Fibroblast of gingiva (primary cell): ENCODE measurements around the gene AGPAT1.
A peak's percentile ranks its signal among the peaks of the same experiment; 100 is the strongest.
"Not testable (repeated sequence)": the region's sequence is repeated elsewhere in the genome, so short reads cannot be mapped to it uniquely, and the experiment has no call there.

Experiments used
- DNase-seq: peaks from one replicate; pipeline ENCODE4 v3.0.0-alpha.2; 2011; ENCODE audit warnings: low read depth

AGPAT1 gene

DNA sequence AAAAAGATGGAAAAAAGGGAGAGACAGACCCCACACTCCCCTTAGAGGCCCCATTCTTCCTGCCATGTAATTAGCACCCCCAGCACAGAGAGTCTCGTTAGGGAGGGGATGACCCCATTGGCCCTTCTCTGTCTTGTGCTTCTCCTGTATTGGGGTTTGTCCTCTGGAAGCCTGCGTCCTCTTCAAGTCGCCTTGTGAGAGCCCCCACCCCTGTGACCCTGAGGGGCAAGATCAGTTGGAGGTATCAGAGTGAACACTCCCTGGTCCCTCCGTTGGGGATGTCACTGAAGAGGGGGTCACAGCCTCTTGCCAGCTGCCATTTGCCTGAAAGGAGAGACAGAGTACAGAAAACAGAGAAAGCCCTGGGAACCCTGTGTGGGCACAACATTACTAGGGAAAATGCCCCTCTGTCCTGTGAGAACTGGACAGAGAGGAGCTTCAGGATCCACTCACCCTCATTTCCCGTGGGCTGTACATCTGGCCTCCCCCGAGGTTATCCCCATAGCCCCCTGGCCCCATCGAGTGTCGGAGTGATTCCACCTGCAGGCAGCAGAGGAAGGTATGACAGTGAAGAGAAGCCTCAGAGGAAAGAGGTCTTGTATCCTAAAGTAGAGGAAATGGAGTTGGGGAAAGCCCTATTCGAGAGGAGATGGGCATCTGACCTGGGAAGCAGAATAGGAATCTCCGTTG lies 10.4 kb upstream of the AGPAT1 start:
- DNase-seq = not testable (repeated sequence)

DNA sequence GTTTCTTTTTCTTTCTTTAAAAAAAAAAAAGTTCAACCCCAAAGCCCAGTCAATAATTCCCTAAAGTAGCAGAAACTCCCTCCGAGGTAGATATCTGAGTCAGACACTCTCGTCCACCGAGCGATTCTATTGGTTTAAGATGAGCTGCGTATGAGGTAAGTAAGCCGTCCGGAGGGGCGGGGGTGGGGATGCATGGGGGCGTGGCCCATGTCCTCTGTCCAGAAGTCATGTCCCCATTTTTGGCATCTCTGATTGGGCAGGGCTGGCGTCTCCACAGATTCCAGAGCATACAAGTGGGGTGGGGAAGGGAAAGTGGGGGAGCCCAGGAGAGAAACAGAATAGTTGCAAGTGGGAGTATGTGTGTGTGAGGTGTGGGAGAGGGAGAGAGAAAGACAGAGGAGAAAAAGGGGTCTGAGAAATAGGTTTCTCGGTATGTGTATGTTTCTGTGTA lies 9.8 kb upstream of the AGPAT1 start:
- DNase-seq = peak; percentile 89

- DNase-seq = no peak
These were observed 8.3 kb upstream of the AGPAT1 start, which contains the start of gene AGER for GRCh38 chr6:32184084-32184640. Gene AGER (minus strand): TSS chr6:32184253. CDS start chr6:32184222, 31 bp downstream.

DNA sequence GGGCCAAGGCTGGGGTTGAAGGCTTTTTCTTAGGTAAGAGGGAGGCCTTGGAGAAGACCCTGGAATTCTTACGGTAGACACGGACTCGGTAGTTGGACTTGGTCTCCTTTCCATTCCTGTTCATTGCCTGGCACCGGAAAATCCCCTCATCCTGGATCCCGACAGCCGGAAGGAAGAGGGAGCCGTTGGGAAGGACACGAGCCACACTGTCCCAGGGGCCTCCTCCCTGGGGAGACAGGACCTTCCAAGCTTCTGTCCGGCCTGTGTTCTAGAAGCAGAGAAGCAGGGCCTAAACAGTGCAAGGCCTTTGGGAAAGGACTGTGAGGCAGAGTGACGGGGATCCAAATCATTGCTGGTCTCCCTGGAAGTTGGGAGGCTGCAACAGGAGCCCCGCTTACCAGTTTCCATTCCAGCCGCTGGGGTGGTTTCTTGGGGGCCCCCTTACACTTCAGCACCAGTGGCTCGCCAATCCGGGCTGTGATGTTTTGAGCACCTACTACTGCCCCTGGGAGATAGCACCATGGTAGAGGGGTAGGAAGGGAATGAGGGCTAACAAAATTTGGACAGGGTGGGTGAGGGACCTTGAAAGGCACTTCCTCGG lies 7.7 kb upstream of the AGPAT1 start:
- DNase-seq = no peak

DNA sequence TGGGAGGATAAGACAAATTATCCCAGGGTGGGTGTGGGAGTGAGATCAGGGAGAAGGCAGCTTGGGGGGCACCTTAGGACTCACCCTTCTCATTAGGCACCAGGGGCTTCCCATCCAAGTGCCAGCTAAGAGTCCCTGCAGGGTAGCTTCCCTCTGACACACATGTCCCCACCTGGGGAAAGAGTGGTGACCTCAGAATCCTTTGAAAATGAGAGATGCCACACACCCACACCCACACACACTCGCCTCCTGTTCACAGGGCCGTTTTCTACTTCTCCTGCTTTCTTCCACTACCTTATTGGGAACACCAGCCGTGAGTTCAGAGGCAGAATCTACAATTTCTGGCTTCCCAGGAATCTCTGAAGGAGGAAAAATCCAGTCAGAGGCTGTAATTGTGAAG lies 7.1 kb upstream of the AGPAT1 start:
- no peak for DNase-seq

GRCh38 chr6:32182555-32182981 lies 6.7 kb upstream of the AGPAT1 start:
- DNase-seq = no peak

GRCh38 chr6:32181915-32182529 lies 6.1 kb upstream of the AGPAT1 start:
- DNase-seq = no peak

DNA sequence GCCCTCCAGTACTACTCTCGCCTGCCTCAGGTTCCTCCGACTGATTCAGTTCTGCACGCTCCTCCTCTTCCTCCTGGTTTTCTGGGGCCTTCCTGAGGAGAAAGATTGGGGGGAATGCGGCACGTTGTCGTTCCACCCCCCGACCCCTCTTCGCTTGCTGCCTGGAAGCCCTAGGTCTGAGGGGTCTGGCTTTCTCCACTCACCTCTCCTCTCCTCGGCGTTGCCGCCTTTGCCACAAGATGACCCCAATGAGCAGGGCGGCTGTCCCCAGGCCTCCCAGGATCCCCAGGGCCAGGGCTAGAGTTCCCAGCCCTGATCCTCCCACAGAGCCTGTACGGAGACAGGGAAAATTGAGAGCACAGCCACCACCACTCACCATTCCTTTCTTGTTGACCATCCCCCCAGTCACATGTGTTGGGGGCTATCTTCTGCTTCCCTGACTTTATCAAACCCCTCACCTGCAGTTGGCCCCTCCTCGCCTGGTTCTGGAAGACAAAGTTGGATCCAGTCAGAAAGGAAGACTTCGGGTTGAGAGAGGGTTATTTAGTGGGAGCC lies 5.3 kb upstream of the AGPAT1 start:
- no peak for DNase-seq

- DNase-seq = no peak
These were observed 4.0 kb upstream of the AGPAT1 start for GRCh38 chr6:32179766-32180405.

DNA sequence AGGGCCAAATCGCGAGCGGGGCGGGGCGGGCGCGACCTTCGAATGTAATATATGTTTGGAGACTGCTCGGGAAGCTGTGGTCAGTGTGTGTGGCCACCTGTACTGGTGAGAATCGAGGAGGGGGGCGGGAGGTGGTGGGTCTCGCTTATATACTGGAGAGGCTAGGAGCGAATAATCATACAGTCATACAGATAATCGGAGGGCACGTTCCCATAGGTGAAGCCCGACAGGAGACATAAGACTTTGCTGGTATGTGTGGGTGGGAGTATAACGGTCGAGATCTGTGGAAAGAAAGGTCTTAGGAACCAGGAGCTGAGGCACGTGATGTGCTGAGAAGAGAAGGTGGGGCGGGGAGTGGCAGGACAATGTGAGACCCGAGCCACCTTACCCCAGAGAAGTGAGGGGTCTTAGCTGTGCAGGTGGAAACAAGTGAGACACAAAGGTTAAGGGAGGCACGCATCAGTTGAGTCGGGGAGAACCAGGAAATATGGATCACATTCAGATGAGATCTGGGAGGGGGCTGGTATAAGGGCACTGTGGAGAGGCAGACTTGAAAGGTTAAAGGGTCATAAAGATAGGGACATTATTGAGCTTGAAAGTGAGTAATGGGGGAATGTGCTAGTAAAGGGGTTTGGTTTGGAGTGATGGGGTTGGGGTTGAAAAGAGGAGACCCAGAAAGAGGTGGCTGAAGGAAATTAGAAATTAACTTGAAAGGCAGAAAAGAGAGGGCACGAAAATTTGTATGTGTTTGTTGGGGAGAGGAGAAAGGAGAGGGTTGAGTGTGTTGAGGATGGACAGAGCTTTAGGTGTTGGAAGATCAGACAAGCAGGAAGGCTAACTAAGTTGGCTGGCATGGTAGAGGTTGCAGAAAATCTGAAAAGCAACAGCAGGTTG lies 2.9 kb upstream of the AGPAT1 start:
- DNase-seq = no peak

DNA sequence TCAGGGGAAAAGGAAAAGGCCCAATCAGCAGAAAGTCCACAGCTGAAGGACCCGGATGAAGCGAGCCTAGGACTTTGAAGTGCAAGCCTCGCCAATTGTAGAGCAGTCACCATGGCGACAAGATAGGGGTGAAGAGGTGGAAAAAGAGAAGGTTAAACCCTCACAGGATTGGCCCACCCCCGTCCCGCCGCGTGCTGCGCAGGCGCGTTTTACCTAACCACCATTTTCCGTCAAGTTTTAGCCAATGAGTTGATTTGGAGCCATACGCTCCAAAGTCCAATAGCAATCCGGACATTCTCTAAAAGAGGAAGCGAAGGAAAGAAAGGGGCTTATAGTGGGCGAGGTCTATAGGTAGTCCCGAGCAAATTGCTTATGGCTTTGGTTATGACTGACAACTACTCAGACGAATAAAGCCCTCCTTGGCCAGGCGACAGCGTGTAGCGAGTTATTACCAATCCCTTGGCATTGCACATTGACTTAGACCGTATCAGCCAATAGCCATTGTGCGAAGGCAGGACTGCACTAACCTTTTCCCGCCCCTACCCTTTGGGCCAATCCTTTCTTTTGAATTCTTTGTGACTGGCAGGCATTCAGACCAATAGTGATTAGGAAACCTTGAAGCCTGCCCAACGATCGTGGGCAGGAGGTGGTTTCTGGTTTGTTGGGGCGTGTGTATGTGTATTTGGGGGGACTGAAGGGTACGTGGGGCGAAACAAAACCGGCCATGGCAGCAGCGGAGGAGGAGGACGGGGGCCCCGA lies 2.1 kb upstream of the AGPAT1 start, which contains the start of gene RNF5:
RNF5 (plus strand) TSS at position 618 of the 759 bp plus-strand sequence; CDS start at position 725, 107 bp downstream.
- DNase-seq = peak; percentile 100

DNA sequence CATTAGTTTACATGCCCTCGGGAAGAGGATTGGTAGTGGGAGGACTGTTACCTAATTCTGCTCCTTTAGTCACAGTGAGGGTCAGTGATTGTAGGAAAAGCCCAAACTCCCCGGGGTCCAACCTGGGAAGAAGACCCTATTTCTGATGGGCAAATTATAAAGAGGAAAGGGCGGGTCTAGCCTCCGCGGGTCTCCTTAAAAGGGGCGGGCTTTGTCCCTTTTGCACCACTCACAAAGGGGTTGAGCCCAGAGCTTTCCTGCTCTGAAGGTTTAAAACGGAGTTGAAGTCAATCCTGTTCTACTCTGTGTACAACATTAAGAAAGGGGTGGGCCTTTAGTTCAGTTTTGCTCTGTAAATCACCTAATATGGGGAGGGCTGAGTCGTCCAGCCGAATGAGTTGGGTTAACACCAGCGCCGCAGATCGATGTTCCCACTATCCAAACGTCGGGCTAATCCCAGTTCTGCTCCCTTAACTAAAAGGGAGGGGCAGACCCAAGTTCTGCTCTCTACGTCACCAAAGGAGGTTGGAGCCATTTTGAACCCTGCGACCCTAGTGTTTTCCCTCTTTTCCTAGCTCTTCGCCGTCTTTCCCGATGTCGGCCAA lies 1.4 kb upstream of the AGPAT1 start:
- DNase-seq = no peak

- DNase-seq = peak; percentile 74
These were observed 745 bp upstream of the AGPAT1 start for GRCh38 chr6:32176476-32177182.

DNA sequence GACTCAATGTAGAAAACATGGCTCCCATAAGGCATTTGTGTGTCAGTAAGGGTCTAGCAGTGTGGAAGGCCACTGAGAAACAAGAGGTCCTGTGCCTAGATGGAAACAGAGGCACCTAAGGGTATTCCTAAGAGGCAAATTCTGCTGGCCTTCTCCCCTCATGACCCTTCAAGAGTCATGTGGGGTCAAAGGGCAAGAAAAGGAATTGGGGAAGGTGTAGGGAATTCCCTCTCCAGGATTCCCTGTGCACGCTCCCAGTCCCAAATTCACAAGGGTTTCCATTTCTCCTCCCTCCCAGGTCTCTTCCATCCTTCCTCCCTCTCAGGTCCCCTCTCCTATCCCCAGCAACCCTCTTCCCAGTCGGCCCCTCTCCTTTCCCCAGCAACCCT lies 568 bp downstream of the AGPAT1 start:
- no peak for DNase-seq

GRCh38 chr6:32174416-32174815 lies 1.5 kb downstream of the AGPAT1 start:
- DNase-seq = no peak

GRCh38 chr6:32173051-32173727 lies 2.7 kb downstream of the AGPAT1 start:
- DNase-seq = no peak

DNA sequence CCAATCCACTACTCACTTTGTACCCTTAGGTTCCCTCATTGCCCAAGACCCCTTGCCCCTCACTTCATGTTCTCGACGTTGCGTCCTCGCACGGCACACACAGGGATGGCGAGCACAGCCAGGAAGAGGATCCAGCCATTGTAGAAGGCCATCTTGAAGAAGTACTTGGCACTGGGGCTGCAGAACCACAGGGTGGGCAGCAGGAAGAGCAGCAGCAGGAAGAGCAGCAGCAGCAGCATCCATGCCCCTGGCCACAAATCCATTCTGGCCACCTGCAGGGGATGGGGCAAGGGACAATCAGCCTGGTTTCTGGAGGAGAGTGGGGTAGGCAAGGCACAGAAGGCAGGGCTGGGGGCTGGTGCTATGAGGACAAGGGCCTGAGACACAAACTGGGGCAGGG lies 4.7 kb downstream of the AGPAT1 start:
- DNase-seq = no peak

DNA sequence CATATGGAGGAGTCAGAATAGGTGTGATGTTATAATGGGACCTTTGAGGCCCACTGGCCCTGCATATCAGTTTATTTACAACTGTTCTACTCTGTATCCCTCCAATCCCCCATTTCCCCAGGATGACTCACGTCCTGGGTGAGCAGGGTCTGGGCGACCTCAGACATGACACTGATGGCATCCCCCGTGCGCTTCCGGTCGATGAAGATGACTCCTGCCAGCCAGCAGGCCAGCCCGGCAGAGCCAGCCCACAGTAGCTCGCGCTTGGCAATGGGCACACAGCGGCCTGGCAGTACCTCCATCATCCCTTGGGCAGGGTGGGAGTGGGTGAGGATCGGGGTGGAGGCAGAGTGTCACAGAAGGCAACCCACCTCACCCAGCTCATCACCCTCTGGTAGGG lies 5.6 kb downstream of the AGPAT1 start:
- DNase-seq = no peak
